C4-2B (cell line): Measurements from ENCODE around the gene BNIP1.

Experiments used
- ZFX ChIP-seq: fragments of 450-650 bp; IDR thresholded peaks from 2 replicates; pipeline ENCODE4 v1.6.1; 2017
- TF ChIP-seq, protein P1 (sequence below): fragments of 450-650 bp; conservative IDR thresholded peaks from 2 replicates; pipeline ENCODE4 v1.5.1; 2017; ENCODE audit warnings: mild to moderate bottlenecking

DNA sequence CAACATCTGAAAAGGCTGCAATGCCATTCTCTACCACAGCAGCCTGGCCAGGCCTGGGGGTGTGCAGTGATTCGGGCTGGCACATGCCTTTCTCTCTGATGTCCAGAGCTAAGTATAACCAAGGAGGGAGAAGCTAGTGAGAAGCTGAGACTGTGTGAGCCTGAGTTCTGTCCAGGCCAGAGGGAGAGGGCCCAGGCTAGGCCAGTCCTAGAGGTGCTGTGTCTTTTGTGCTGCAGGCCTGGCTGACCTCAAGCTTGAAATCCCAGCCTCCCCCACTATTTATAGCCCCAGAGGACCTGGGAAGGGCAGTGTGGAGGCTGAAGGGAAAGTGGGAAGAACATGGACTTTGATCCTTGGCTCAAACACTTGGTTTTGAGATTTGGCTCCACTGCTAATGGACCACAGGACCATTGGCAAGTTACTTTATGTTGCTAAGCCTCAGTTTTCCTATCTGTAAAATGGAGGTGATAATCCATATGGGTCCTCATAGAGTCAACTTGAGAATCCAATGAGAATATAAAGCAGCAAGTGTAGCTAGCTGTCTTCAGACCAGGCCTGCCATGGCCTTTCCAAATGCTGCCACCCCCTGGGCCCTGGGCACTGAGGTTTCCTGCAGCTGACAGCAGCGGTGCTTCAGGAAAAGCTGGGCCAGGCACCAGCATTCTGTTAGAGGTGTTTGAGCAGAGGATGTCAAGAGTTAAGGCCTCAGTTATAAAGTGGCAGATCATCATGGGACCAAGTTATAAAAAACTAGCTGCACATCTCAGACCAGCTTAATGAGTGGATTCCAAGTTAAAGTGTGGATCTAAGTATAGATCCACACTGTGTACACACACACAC is 21.1 kb downstream of the BNIP1 start:
- TF ChIP-seq, protein P1, sequence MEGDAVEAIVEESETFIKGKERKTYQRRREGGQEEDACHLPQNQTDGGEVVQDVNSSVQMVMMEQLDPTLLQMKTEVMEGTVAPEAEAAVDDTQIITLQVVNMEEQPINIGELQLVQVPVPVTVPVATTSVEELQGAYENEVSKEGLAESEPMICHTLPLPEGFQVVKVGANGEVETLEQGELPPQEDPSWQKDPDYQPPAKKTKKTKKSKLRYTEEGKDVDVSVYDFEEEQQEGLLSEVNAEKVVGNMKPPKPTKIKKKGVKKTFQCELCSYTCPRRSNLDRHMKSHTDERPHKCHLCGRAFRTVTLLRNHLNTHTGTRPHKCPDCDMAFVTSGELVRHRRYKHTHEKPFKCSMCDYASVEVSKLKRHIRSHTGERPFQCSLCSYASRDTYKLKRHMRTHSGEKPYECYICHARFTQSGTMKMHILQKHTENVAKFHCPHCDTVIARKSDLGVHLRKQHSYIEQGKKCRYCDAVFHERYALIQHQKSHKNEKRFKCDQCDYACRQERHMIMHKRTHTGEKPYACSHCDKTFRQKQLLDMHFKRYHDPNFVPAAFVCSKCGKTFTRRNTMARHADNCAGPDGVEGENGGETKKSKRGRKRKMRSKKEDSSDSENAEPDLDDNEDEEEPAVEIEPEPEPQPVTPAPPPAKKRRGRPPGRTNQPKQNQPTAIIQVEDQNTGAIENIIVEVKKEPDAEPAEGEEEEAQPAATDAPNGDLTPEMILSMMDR, result no peak
- no peak for TF ChIP-seq ZFX
